Ascending aorta (tissue), 2 donors: ENCODE data around the gene USH1G. TPM values are rescaled to one million over a fixed set of nuclear protein-coding genes. Genes with fewer than 3 reads are reported as not detected.

Source experiments
- DNase-seq, 2 donors: peaks; one replicate each; pipeline ENCODE4 v3.0.0-alpha.2; 2019; ENCODE audit warnings: low spot score in 2 of 2
- H3K27ac ChIP-seq, 2 donors: fragments of 200-600 bp; sonication (generic); one replicate each; pipeline ENCODE4 v1.5.1; 2016 to 2017; ENCODE audit warnings: mild to moderate bottlenecking in 1 of 2
- H3K27me3 ChIP-seq: fragments of 200-600 bp; sonication (generic); one replicate; pipeline ENCODE4 v1.5.1; 2017
- H3K36me3 ChIP-seq, 2 donors: fragments of 200-600 bp; sonication (generic); one replicate each; pipeline ENCODE4 v1.5.1; 2016
- H3K4me1 ChIP-seq, 2 donors: fragments of 200-600 bp; sonication (generic); one replicate each; pipeline ENCODE4 v1.5.1; 2016 to 2017; ENCODE audit warnings: mild to moderate bottlenecking in 1 of 2
- H3K4me3 ChIP-seq, 2 donors: fragments of 200-600 bp; sonication (generic); one replicate each; pipeline ENCODE4 v1.5.1; 2016 to 2017; ENCODE audit warnings: mild to moderate bottlenecking in 1 of 2
- H3K9me3 ChIP-seq, 2 donors: fragments of 200-600 bp; sonication (generic); one replicate each; pipeline ENCODE4 v1.5.1; 2016
- intact Hi-C: fragments of 100-400 bp; cut with DNase I; formaldehyde crosslinking; loops from one replicate; pipeline ENCODE4 v1.15.1; 2023
- total RNA-seq: library from RNA; depleted of rRNA; stranded (reverse); fragments of >200 nt; gene quantifications from one replicate; pipeline ENCODE4 v1.1.0, GENCODE V29; 2016
- TF ChIP-seq, protein P1 (sequence below), 3 experiments: fragments of 200-600 bp in 2 of 3; fragments of 450-650 bp in 1 of 3; sonication (generic) in 2 of 3; IDR thresholded peaks; one replicate each; pipeline ENCODE4 v1.5.1; 2016 to 2019; ENCODE audit warnings: antibody characterized with exemption in 3 of 3, mild to moderate bottlenecking in 1 of 3, moderate library complexity in 1 of 3

The USH1G gene
- total RNA-seq, 1 donor from 2014 or later, result not detected

- Histone ChIP-seq H3K4me1 (peaks cover 4 to 10% of the 10 kb centered on the region in 2 donors), H3K9me3 (no peaks in the 10 kb centered on the region), H3K27me3 (no peaks in the 10 kb centered on the region), H3K27ac (no peak overlapping the region), H3K36me3 (no peaks in the 10 kb centered on the region), H3K4me3 (no peak overlapping the region)
- intact Hi-C loops, result no loop called here
- TF ChIP-seq, protein P1, sequence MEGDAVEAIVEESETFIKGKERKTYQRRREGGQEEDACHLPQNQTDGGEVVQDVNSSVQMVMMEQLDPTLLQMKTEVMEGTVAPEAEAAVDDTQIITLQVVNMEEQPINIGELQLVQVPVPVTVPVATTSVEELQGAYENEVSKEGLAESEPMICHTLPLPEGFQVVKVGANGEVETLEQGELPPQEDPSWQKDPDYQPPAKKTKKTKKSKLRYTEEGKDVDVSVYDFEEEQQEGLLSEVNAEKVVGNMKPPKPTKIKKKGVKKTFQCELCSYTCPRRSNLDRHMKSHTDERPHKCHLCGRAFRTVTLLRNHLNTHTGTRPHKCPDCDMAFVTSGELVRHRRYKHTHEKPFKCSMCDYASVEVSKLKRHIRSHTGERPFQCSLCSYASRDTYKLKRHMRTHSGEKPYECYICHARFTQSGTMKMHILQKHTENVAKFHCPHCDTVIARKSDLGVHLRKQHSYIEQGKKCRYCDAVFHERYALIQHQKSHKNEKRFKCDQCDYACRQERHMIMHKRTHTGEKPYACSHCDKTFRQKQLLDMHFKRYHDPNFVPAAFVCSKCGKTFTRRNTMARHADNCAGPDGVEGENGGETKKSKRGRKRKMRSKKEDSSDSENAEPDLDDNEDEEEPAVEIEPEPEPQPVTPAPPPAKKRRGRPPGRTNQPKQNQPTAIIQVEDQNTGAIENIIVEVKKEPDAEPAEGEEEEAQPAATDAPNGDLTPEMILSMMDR (IDR thresholded peaks at IDR 0.05), result no peak
- DNase-seq, result no peak
These were observed 45.3 kb upstream of the USH1G start for GRCh38 chr17:74968361-74968780.

DNA sequence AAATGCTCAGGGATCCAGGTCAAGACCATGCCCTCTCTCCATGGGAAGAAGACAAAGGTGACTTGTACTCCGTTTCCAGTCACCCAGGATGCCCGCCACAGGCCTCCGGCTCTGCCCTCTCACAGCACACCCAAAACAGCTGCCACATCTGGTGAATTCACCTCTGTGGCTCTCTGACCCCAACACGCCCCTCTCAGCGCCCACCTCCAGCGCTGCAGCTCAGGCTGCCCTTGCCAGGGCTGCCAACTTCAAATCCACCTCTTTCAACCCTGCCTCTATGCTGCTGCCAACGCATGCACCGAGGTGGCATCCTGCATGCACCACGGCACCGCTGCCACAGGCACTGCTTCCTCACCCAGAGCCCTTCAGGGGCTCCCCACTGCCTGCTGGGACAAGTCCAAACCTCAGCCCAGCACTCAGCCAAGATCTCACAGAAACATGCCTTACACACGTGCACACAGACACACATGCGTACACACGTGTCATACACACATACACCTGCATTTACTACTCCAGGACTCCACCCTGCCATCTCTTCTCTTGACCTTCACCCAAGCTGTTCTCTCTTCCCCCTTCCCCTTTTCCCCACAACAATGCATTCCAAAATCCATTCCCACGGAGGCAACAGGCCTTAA, 42.0 kb upstream of the USH1G start:
- no peak overlapping the region for H3K27ac ChIP-seq
- H3K4me3 ChIP-seq, result no peak overlapping the region
- no peaks in the 10 kb centered on the region for H3K36me3 ChIP-seq
- no peak for DNase-seq
- TF ChIP-seq, protein P1 (IDR thresholded peaks at IDR 0.05), result no peak
- intact Hi-C loops, result loop anchor here (5.0 kb wide), 1 partner anchor 142 kb away; the partner anchor contains the start of gene ARMC7
- no peaks in the 10 kb centered on the region for H3K4me1 ChIP-seq
- H3K27me3 ChIP-seq, result no peaks in the 10 kb centered on the region
- no peaks in the 10 kb centered on the region for H3K9me3 ChIP-seq

DNA sequence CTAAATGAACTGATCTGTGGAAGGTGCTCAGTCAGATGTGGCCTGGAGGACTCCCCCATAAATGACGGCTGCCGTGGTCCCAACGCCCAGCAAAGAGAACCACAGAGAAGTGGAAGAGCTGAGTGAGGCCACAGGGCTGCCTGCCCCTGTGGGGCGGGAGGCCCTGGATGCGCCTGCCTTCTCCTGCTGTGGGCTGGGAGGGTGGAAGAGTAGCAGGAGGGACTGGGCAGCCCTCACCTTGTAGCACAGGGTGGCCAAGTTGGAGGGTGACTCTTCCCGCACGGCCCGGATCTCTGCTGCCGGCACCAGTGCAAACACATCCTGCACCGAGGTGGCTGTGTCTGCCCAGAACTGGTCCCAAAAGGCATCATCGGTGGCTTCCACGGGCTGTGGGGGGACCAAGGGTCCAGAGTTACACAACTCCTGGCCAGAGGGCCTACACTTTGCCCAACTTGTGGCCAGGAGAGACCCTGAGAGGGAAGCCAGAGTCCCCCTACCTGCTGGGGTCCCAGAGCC, 41.2 kb upstream of the USH1G start:
- Histone ChIP-seq H3K4me1 (no peaks in the 10 kb centered on the region), H3K4me3 (no peak overlapping the region), H3K27me3 (no peaks in the 10 kb centered on the region), H3K27ac (no peak overlapping the region), H3K9me3 (no peaks in the 10 kb centered on the region), H3K36me3 (no peaks in the 10 kb centered on the region)
- intact Hi-C loops, result loop anchor here (5.0 kb wide), 1 partner anchor 143 kb away; the partner anchor contains the start of gene ARMC7
- no peak for DNase-seq
- TF ChIP-seq, protein P1 (IDR thresholded peaks at IDR 0.05), result no peak

- no peaks in the 10 kb centered on the region for H3K4me1 ChIP-seq
- no peaks in the 10 kb centered on the region for H3K9me3 ChIP-seq
- intact Hi-C loops, result loop anchor here (5.0 kb wide), 1 partner anchor 144 kb away; the partner anchor contains the start of gene ARMC7
- H3K27me3 ChIP-seq, result no peaks in the 10 kb centered on the region
- no peak overlapping the region for H3K27ac ChIP-seq
- H3K4me3 ChIP-seq, result no peak overlapping the region
- no peaks in the 10 kb centered on the region for H3K36me3 ChIP-seq
- DNase-seq, result no peak
- TF ChIP-seq, protein P1 (IDR thresholded peaks at IDR 0.05), result no peak
These were observed 40.6 kb upstream of the USH1G start for GRCh38 chr17:74963656-74964055.

DNA sequence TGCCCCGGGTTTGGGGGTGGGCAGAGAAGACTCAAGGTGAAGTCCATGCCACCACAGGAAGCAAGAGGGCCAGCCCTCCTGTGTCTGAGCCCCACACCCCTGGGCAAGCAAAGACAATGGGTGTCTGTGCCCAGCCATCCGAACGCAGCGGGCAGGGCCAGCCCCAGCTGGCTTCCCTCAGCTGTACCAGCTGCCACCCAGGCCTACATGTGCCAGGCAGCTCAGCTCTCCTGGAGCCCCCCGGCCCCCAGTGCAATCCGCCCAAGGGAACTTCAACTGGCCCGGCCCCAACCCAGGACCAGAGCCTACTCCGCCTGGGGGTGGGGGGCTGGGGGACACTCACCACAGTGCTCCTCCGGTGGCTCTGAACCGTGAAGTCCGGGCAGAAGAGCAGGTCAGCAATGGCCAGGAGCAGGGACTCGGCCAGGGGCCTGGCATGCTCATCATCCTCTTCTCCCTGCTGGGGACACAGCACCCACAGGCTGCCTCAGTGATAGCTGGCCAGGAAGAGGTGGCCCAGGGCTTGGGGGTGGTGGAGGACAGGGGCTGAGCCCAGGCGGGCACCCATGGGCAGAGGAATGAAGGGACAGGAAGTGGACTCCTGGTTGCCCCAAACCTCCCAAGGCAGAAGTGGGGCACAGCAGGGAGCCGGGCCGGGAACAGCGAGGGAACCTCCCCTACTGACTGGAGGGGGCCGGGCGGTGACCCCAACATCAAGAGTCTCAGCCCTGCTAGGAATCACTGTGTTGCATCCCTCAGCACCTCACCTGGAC, 39.8 kb upstream of the USH1G start:
- no peak overlapping the region for H3K27ac ChIP-seq
- no peaks in the 10 kb centered on the region for H3K9me3 ChIP-seq
- no peaks in the 10 kb centered on the region for H3K36me3 ChIP-seq
- intact Hi-C loops, result loop anchor here (5.0 kb wide), 1 partner anchor 144 kb away; the partner anchor contains the start of gene ARMC7
- H3K4me3 ChIP-seq, result no peak overlapping the region
- no peaks in the 10 kb centered on the region for H3K27me3 ChIP-seq
- TF ChIP-seq, protein P1 (IDR thresholded peaks at IDR 0.05), result no peak
- no peaks in the 10 kb centered on the region for H3K4me1 ChIP-seq
- DNase-seq, result no peak
